Raji (cell line): ENCODE results near the gene MYPOP.

Experiments used
- POLR2A ChIP-seq: IDR thresholded peaks from 2 replicates; pipeline ENCODE4 v1.6.1; 2011; ENCODE audit warnings: low read depth, low read length, control low read depth; ENCODE audit not compliant: insufficient read depth

Gene MYPOP

DNA sequence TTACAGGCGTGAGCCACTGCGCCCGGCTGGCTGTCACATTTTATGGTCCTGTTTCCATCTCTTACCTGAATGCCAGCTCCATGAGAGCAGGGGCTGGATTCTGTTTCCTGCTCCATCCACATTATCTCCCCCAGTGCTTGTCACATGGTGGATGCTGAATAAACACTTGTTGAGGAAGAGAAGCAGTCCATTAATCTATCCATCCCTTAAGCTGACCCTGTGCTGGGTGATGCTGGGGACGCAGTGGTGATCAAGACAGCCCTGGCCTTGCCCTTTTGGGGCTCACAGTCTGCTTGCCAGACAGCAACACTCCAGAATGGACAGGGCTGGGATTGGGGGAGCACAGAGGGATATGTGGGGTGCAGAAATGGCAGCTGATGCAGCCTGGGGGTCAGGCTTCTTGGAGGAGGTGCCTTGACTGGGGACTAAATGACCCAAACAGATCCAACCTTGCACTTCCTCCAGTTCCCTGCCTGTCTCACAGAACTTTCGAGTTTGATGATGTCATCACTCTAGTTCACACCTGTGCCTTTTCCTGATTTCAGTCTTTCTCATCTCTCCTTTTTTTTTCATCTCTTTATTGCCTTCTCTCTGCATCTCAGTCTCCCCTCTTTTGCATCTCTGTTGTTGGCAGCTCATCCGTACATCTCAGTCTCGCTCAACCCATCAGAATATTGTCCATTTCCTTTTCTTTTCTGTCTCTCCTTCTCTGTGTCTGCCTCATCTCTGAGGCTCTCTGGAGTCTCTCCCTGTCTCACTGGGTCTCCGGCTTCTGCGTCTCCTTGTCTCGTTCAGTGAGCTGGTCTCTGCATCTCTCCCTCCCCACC is 21.1 kb downstream of the MYPOP start:
- no peak for TF ChIP-seq POLR2A

- TF ChIP-seq POLR2A, result no peak
Observed at GRCh38 chr19:45879971-45880370, 22.4 kb downstream of the MYPOP start.

DNA sequence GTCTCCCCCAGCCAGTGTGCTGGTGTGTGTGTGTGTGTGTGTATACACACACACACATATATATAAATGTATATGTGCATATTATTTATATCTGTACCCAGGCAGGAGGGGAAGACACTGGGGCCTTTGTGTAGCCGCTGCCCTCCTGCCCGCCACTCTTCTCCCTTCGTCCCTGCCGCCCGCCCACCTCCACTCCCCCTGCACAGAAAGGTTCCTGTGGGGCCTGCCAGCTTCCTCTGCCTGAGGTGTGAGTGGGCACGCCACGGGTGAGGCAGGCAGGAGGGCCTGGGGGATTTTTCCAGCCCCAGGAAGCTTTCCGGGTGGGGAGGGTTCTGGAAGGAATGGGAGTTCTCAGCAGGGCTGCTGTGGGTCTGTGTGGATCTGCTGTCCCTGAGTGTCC is 23.4 kb downstream of the MYPOP start:
- TF ChIP-seq POLR2A, result no peak

GRCh38 chr19:45878043-45878794 is 24.2 kb downstream of the MYPOP start:
- TF ChIP-seq POLR2A, result no peak

DNA sequence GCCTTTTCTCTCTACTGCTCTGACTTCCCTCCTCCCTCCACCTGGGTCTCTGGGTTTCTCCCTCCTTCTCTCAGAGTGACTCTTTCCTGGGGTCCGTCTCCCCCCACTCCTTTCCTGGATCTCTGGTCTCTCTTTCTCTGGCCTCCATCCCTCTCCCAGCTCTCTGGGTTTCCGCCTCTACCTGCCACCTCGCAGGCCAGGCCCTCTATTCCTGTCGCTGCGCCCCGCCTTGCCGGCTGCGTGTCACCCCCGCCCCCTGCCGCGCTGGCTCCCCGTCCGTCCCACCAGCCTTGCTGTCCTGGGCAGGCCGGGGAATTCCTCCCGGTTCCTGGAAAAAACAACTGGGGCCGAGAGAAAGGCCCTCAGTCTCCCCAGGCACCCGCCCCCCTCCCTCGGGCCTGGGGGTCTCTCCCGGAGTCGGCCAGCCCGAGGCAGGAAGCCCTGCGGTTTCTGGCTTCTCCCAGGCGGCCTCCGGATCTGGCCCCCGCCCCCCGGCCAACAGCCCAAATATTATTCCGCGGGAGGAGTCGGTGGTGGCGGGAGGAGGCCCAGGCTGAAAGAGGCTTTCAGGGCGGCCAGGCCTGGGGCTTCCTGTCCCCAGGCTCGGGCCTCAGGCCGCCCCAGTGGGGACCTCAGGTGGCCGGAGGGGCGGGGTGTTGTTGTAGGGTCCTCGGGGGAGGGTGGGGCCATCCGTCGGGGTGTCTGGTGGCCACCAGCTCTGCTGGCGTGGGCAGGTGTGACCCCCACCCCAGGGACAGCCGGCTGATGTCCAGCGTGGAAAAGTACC is 25.8 kb downstream of the MYPOP start:
- TF ChIP-seq POLR2A, result no peak

- no peak for TF ChIP-seq POLR2A
Observed at GRCh38 chr19:45876161-45876410, 26.3 kb downstream of the MYPOP start.

DNA sequence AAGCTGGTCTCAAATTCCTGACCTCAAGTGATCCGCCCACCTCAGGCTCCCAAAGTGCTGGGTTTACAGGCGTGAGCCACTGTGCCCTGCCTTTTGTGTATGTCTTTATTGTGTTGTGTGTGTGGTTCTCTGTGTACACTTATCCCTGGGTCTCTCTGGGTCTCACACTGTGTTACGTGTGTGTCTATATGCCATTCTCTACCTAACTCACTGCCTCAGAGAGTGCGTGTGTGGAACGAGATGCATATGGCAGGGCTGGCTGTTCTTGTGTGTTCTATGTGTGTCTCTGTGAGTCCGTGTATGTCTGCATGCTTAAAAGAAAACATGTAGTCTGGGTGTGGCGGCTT is 27.8 kb downstream of the MYPOP start:
- TF ChIP-seq POLR2A, result no peak

DNA sequence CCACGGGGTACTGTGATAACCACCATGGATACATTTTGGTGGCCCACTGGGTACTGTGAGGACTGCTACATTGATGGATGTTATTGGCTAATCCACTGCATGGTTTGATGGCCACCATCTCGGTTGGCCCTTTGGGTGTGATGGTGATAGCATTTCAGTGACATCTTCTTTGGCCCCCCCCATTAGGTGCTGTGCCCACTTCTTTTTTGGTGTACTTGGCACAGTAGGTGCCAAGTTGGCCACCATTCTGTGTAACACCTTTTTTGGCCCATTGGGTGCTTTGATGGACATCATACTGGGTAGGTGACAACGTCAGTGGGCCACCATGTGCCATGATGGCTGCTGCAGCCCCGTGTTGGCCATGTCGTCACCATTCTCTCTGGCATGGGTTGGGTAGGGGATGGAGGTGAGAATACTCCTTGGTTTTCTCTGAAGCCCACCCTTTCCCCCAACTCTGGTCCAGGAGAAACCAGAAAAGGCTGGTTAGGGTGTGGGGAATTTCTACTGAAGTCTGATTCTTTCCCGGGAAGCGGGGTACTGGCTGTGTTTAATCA is 29.1 kb downstream of the MYPOP start:
- no peak for TF ChIP-seq POLR2A

DNA sequence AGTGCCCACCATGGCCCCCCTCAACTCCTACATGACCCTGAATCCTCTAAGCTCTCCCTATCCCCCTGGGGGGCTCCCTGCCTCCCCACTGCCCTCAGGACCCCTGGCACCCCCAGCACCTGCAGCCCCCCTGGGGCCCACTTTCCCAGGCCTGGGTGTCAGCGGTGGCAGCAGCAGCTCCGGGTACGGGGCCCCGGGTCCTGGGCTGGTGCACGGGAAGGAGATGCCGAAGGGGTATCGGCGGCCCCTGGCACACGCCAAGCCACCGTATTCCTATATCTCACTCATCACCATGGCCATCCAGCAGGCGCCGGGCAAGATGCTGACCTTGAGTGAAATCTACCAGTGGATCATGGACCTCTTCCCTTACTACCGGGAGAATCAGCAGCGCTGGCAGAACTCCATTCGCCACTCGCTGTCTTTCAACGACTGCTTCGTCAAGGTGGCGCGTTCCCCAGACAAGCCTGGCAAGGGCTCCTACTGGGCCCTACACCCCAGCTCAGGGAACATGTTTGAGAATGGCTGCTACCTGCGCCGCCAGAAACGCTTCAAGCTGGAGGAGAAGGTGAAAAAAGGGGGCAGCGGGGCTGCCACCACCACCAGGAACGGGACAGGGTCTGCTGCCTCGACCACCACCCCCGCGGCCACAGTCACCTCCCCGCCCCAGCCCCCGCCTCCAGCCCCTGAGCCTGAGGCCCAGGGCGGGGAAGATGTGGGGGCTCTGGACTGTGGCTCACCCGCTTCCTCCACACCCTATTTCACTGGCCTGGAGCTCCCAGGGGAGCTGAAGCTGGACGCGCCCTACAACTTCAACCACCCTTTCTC is 30.1 kb downstream of the MYPOP start:
- TF ChIP-seq POLR2A, result no peak

GRCh38 chr19:45870798-45871197 is 31.6 kb downstream of the MYPOP start:
- no peak for TF ChIP-seq POLR2A

DNA sequence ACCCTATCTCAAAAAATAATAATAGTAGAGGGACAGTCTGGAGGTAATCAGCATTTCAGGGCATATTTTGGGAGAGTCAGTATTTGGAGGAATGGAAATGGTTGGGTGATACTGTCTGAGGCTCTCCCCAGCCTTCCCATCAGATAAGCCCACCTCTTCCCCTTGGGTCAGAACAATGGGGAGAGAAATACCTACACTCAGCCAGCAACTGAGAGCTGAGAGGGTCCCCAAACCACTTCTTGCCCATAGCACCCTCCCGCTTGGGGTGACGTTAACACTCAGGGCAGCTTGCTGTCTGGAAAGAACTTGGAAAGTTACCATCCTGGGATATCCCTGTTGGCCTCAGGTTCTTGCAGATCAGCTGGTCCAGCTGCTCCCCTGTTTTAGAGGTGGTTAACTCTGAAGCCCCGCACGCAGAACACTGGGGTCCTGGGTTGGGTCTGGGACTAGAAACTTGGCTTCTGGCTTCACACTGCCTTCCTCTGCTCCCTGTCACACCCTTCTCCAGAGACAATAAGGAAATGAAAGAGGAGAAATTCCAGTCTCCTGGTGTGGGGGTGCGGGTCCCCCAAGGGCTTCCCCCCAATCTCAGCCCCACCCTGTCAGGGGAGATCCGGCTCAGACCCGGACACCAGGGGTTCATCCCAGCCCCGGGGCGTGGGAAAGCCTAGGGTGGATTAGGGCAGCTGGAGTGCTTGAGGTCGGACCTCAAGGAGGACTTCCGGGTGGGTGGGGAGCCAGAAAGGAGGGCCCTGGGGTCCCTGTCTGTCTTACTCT is 35.8 kb downstream of the MYPOP start:
- no peak for TF ChIP-seq POLR2A

GRCh38 chr19:45865269-45865948 is 37.0 kb downstream of the MYPOP start:
- TF ChIP-seq POLR2A, result no peak

DNA sequence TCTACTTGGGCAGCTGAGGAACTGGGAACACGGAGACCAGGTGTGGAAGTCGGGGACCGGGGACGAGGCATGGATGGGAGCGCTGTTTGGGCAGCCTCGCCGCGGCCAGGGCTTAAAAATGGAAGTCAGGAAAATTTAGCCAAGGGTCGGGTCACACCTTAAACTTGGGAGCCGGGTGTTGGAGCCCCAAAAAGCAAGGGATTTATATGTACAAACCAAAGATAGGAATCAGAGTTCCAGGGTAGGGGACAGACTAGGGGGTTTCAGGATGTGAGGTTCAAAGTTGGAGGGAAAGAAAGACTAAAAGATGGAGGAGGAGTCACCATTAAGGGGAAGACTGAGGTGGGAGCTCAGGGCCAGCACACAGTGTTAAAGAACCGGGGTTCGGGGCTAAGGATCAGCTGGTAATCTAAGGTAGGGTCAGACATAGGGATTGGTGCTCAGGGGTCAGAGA is 37.8 kb downstream of the MYPOP start:
- no peak for TF ChIP-seq POLR2A
